SK-N-MC (cell line): Measurements from ENCODE around the gene GRIK4.

Experiments
- DNase-seq: peaks from one replicate; pipeline ENCODE4 v3.0.0-alpha.2; 2011; ENCODE audit warnings: low read depth, low spot score
- H3K27ac ChIP-seq: fragments of 200-600 bp; sonication (generic); 2 replicates; pipeline ENCODE4 v1.5.1; 2016; ENCODE audit warnings: mixed run types
- H3K36me3 ChIP-seq: fragments of 200-600 bp; sonication (generic); 2 replicates; pipeline ENCODE4 v1.6.1; 2017; ENCODE audit warnings: antibody characterized with exemption, low read length, mixed read lengths; ENCODE audit not compliant: insufficient read depth
- H3K4me3 ChIP-seq: fragments of 200-600 bp; sonication (generic); 2 replicates; pipeline ENCODE4 v1.5.1; 2016
- H3K9ac ChIP-seq: fragments of 200-600 bp; sonication (generic); 2 replicates; pipeline ENCODE4 v1.8.0; 2017; ENCODE audit warnings: mixed run types, mixed read lengths; ENCODE audit not compliant: insufficient read length
- H3K9me3 ChIP-seq: fragments of 200-600 bp; sonication (generic); 2 replicates; pipeline ENCODE4 v1.6.1; 2017; ENCODE audit warnings: low read depth, mild to moderate bottlenecking, antibody characterized with exemption, low read length, moderate library complexity, mixed read lengths
- EZH2 ChIP-seq: fragments of 200-600 bp; sonication (generic); IDR thresholded peaks from one replicate; pipeline ENCODE4 v1.6.1; 2017; ENCODE audit warnings: antibody characterized with exemption
- FOXP2 ChIP-seq: optimal IDR thresholded peaks from 2 replicates; pipeline ENCODE3; 2011; ENCODE audit warnings: mild to moderate bottlenecking, moderate library complexity; ENCODE audit not compliant: insufficient read depth; ENCODE audit errors: extremely low read length, control extremely low read depth
- POLR2AphosphoS5 ChIP-seq: IDR thresholded peaks from 2 replicates; pipeline ENCODE4 v1.6.1; 2012; ENCODE audit warnings: mild to moderate bottlenecking, low read depth, low read length, borderline replicate concordance

The GRIK4 gene

DNA sequence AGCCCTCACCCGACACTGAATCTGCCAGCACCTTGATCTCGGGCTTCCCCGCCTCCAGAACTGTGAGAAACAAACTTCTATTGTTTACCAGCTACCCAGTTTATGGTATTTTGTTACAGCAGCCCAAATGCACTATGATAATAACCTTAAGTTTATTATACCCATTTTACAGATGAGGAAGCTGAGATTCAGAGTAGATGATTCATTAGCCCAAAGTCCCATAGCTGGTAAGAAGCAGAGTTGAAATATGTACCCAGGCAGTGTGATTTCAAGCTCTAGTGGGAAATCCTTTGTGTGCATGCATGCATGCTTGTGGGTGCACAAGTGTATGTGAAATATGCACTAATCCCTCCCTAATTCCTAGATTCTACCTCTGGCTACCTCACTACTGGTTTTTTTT, 7.9 kb downstream of the GRIK4 start:
- no peak for DNase-seq
- TF ChIP-seq EZH2 (no peak), FOXP2 (no peak), POLR2AphosphoS5 (no peak)
- Histone ChIP-seq H3K9ac (no peak overlapping the region), H3K36me3 (no peaks in the 10 kb centered on the region), H3K27ac (no peak overlapping the region), H3K9me3 (no peaks in the 10 kb centered on the region), H3K4me3 (no peak overlapping the region)

DNA sequence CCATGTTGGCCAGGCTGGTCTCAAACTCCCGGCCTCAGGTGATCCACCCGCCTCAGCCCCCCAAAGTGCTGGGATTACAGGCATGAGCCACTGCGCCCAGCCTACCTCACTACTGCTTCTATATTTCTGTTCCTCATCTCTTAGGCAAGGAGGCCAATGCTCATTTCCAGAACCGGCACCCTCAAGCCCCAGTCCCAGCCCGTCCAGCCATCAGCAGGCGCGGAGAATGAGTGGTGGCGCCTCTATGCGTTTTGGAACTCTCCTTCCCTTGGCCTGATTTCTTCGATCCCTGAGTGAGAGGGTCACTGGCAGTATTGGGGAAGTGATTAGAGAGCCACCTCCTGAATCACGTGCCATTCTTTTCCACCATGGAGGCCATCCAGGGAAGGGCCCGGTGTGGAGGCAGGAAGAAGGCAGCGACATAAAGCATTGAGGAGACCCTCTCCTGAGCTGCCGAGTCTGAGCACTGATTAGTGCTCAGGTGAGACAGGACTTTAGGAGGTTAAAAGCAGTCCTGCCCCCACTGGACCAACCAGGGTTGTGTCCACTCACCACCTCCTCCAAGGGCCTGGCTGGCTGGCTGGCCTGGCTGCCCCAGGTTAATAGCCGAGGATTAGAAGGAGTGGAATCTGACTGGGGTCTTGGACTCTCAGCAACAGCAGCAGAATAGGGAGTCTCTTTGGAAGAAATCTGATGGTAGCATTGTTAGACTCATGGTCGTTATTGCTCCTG, 8.7 kb downstream of the GRIK4 start:
- Histone ChIP-seq H3K9ac (no peak overlapping the region), H3K9me3 (no peaks in the 10 kb centered on the region), H3K36me3 (no peaks in the 10 kb centered on the region), H3K27ac (no peak overlapping the region), H3K4me3 (no peak overlapping the region)
- no peak for TF ChIP-seq EZH2
- no peak for TF ChIP-seq FOXP2
- TF ChIP-seq POLR2AphosphoS5: no peak
- DNase-seq: no peak

DNA sequence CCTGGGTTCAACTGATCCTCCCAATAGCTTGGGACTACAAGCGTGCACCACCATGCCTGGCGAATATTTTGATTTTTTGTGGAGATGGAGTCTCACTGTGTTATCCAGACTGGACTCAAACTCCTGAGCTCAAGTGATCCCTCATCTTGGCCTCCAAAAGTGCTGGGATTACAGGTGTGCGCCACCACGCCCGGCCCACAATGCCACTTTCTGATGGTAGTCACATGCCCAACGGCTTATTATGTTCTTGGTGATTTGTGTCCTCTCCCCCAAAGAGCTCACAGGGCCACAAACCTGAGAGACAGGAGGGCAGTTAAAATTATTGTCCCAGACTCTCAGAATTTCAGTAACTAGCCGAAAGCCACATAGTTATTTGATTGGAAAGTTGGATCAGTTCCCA, 9.6 kb downstream of the GRIK4 start:
- Histone ChIP-seq H3K9ac (no peak overlapping the region), H3K9me3 (no peaks in the 10 kb centered on the region), H3K4me3 (no peak overlapping the region), H3K27ac (no peak overlapping the region), H3K36me3 (no peaks in the 10 kb centered on the region)
- TF ChIP-seq POLR2AphosphoS5 (no peak), EZH2 (no peak), FOXP2 (no peak)
- no peak for DNase-seq

GRCh38 chr11:120522021-120522420, 10.5 kb downstream of the GRIK4 start:
- no peak for DNase-seq
- Histone ChIP-seq H3K4me3 (no peak overlapping the region), H3K9ac (no peak overlapping the region), H3K9me3 (no peaks in the 10 kb centered on the region), H3K27ac (no peak overlapping the region), H3K36me3 (no peaks in the 10 kb centered on the region)
- no peak for TF ChIP-seq POLR2AphosphoS5

- no peaks in the 10 kb centered on the region for H3K9me3 ChIP-seq
- H3K27ac ChIP-seq: no peak overlapping the region
- H3K4me3 ChIP-seq: no peak overlapping the region
- no peak overlapping the region for H3K9ac ChIP-seq
- DNase-seq: no peak
- no peak for TF ChIP-seq FOXP2
- no peak for TF ChIP-seq EZH2
- TF ChIP-seq POLR2AphosphoS5: no peak
- H3K36me3 ChIP-seq: no peaks in the 10 kb centered on the region
Measured at GRCh38 chr11:120522736-120523135, 11.2 kb downstream of the GRIK4 start.

GRCh38 chr11:120523196-120523595, 11.6 kb downstream of the GRIK4 start:
- Histone ChIP-seq H3K27ac (no peak overlapping the region), H3K4me3 (no peak overlapping the region), H3K9me3 (no peaks in the 10 kb centered on the region), H3K36me3 (no peaks in the 10 kb centered on the region), H3K9ac (no peak overlapping the region)
- no peak for DNase-seq
- TF ChIP-seq POLR2AphosphoS5 (no peak), FOXP2 (no peak), EZH2 (no peak)

DNA sequence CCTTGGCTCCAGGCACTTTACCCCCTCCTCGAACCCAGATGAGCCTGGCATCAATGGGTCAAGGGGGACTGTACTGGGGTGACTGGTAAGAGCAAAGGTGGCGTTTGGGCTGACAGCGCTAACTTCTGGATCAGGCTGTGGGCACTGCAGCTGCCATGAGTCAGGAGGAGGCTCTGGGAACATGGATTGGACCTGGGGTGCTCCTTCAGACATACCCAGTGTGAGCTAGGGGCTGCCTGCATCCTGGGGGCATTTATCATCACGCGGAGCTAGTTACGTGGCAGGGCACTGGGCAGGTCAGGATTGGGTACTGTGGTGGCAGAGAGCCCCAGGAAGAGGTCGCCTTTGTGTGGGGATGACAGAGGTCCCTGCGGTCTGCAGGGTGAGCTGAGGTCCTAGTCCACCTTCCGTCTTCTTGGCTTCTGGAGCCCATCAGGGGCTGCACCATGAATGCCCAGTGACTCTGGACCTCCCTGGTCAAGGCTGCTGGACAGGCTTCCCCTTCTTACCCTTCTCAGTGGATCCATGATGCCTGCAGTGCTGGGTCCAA, 13.1 kb downstream of the GRIK4 start:
- no peak for TF ChIP-seq POLR2AphosphoS5
- no peak for TF ChIP-seq EZH2
- no peak for TF ChIP-seq FOXP2
- Histone ChIP-seq H3K9me3 (no peaks in the 10 kb centered on the region), H3K4me3 (no peak overlapping the region), H3K27ac (no peak overlapping the region), H3K36me3 (no peaks in the 10 kb centered on the region), H3K9ac (no peak overlapping the region)
- DNase-seq: no peak

DNA sequence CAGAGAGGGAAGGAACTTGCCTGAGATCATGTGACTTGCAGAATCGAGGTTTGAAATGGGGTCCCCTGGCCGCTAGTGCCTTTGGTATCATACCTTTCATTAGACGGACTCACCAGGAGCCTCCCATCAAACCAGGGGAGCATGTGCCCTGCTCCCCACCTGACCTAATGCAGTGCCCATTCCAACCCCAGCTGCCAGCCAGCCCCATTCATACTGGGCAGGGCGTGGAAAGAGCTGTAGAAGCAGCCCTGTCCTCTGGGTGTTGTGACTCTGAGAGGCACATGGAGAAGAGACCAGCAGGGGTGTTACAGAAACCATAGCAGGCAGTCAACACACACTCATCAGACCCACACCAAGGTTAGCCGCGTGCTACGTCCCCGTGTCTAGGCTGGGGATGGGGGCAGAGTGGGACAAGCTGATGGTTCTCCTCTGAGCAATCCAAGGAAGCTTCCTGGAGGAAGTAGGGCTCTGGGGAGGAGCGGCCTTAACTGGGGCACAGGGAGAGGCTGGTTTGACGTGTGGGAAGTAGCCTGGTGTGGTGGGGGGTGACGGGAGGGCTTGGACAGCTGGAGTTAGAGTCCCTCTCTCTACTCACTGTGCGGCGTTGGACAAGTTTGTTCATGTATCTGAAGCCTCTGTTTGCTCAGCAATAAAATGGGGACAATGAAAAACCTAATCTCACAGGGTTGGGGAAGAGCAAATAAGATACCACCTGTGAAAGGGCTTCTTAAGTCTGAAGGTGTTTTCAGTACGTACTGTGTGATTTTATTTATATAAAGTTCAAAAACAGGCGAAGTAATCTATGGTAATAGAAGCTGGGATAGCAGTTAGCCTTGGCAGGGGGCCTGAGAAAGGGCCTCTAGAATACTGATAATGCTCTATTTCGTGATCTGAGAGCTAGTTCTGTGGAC, 14.0 kb downstream of the GRIK4 start:
- DNase-seq: no peak
- Histone ChIP-seq H3K4me3 (no peak overlapping the region), H3K27ac (no peak overlapping the region), H3K9me3 (no peaks in the 10 kb centered on the region), H3K36me3 (no peaks in the 10 kb centered on the region), H3K9ac (no peak overlapping the region)
- no peak for TF ChIP-seq EZH2
- no peak for TF ChIP-seq POLR2AphosphoS5
- TF ChIP-seq FOXP2: no peak
